ENCODE measurements around the gene NNT.

DNA sequence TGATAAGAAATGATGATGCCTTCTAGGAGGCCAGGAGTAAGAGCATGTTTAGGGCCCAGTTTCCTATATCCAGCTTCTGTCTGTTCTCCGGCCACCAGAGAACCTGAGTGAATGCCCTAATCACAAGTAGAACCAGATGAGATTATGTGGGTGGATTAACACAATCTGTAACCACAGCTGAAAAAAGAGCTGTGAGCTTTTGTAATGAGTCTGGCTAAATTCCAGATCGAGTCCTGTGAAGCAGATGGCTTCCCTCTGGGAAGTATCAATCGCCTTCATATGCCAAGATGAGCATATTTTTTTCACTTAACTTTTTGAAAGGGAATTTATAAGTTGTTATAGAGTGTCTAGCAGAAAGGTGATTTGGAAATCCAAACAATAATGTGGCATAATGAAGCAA is 99.8 kb downstream of the NNT start:
- TF ChIP-seq, protein P1, sequence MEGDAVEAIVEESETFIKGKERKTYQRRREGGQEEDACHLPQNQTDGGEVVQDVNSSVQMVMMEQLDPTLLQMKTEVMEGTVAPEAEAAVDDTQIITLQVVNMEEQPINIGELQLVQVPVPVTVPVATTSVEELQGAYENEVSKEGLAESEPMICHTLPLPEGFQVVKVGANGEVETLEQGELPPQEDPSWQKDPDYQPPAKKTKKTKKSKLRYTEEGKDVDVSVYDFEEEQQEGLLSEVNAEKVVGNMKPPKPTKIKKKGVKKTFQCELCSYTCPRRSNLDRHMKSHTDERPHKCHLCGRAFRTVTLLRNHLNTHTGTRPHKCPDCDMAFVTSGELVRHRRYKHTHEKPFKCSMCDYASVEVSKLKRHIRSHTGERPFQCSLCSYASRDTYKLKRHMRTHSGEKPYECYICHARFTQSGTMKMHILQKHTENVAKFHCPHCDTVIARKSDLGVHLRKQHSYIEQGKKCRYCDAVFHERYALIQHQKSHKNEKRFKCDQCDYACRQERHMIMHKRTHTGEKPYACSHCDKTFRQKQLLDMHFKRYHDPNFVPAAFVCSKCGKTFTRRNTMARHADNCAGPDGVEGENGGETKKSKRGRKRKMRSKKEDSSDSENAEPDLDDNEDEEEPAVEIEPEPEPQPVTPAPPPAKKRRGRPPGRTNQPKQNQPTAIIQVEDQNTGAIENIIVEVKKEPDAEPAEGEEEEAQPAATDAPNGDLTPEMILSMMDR (IDR thresholded peaks at IDR 0.05) = no peak
- no peak for TF ChIP-seq POLR2A (IDR thresholded peaks at IDR 0.05)

Data from heart left ventricle (tissue), 13 donors.